Measurements from ENCODE around the gene C1orf159. TPM values are rescaled to one million over a fixed set of nuclear protein-coding genes. Genes with fewer than 3 reads are reported as not detected.

Gene C1orf159
- total RNA-seq, 2 donors from 2014 or later = 8.8 to 13.2 TPM

- no peaks in the 10 kb centered on the region for H3K9me3 ChIP-seq
- H3K27me3 ChIP-seq = no peaks in the 10 kb centered on the region
- H3K27ac ChIP-seq = no peak overlapping the region
- H3K4me3 ChIP-seq = no peak overlapping the region
- peaks cover 12% of the 10 kb centered on the region for H3K4me1 ChIP-seq
- DNase-seq (no peak), ATAC-seq (no peak)
- 99 to 100% methylated on average over 9 to 20 of the region's 33 CpGs for WGBS, 2 donors
- no peaks in the 10 kb centered on the region for H3K36me3 ChIP-seq (replicated peaks in 1 of 2; ENCODE audit: insufficient read depth in 1 of 2, low read depth in 2 of 2)
- intact Hi-C loops (cut with DNase I) = no loop called here
- TF ChIP-seq, protein P1, sequence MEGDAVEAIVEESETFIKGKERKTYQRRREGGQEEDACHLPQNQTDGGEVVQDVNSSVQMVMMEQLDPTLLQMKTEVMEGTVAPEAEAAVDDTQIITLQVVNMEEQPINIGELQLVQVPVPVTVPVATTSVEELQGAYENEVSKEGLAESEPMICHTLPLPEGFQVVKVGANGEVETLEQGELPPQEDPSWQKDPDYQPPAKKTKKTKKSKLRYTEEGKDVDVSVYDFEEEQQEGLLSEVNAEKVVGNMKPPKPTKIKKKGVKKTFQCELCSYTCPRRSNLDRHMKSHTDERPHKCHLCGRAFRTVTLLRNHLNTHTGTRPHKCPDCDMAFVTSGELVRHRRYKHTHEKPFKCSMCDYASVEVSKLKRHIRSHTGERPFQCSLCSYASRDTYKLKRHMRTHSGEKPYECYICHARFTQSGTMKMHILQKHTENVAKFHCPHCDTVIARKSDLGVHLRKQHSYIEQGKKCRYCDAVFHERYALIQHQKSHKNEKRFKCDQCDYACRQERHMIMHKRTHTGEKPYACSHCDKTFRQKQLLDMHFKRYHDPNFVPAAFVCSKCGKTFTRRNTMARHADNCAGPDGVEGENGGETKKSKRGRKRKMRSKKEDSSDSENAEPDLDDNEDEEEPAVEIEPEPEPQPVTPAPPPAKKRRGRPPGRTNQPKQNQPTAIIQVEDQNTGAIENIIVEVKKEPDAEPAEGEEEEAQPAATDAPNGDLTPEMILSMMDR (IDR thresholded peaks at IDR 0.05) = no peak
- TF ChIP-seq POLR2A (IDR thresholded peaks at IDR 0.05) = no peak
Observed at GRCh38 chr1:1043921-1044320, 72.0 kb downstream of the C1orf159 start.

DNA sequence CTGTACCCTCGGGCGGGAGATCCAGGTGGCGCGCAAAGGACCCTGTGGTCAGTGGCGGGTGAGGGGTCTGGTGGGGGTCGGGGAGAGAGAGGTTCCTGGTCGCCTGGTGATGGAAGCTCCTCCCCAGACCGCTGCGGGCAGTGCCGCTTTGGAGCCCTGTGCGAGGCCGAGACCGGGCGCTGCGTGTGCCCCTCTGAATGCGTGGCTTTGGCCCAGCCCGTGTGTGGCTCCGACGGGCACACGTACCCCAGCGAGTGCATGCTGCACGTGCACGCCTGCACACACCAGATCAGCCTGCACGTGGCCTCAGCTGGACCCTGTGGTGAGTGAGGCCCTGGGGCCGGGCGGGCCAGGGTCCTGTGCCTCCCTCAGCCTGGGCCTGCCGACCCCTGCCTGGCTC, 72.5 kb downstream of the C1orf159 start:
- H3K36me3 ChIP-seq (replicated peaks in 1 of 2; ENCODE audit: insufficient read depth in 1 of 2, low read depth in 2 of 2) = no peaks in the 10 kb centered on the region
- DNase-seq = no peak
- 90 to 98% methylated on average over 22 to 25 of the region's 27 CpGs for WGBS, 2 donors

DNA sequence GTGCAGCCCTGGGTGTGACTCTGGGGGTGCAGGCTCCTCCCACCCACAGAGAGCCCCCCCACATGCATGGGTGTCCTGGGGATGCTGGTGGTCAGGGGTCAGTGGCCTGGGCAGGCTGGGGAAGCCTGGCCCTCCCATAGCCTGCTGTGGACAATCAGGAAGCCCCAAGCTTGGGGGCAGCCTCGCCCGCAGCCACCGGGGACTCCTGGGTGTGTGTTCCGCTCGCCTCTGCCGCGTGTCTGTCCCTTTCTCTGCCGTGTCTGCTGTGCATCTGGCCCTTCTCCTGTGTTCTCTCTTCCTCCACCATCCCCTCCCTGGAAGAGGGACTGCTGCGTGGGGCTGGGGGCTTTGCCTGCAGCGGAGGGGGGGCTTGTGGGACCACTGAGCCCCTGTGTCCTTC, 73.1 kb downstream of the C1orf159 start:
- ATAC-seq = no peak
- H3K36me3 ChIP-seq (replicated peaks in 1 of 2; ENCODE audit: insufficient read depth in 1 of 2, low read depth in 2 of 2) = no peaks in the 10 kb centered on the region
- intact Hi-C loops (cut with DNase I) = no loop called here
- no peak overlapping the region for H3K27ac ChIP-seq
- H3K27me3 ChIP-seq = no peaks in the 10 kb centered on the region
- no peaks in the 10 kb centered on the region for H3K9me3 ChIP-seq
- H3K4me1 ChIP-seq = peaks cover 12% of the 10 kb centered on the region
- TF ChIP-seq, protein P1 (IDR thresholded peaks at IDR 0.05) = no peak
- TF ChIP-seq POLR2A (IDR thresholded peaks at IDR 0.05) = no peak
- 94% methylated on average over 9 to 10 of the region's 10 CpGs for WGBS, 2 donors
- H3K4me3 ChIP-seq = no peak overlapping the region
- no peak for DNase-seq

More for the DNA sequence above, 72.5 kb downstream of the C1orf159 start:
- no peak for ATAC-seq
- Histone ChIP-seq H3K4me1 (peaks cover 12% of the 10 kb centered on the region), H3K4me3 (no peak overlapping the region), H3K27me3 (no peaks in the 10 kb centered on the region), H3K27ac (no peak overlapping the region), H3K9me3 (no peaks in the 10 kb centered on the region)
- intact Hi-C loops (cut with DNase I) = no loop called here
- no peak for TF ChIP-seq POLR2A (IDR thresholded peaks at IDR 0.05)

GRCh38 chr1:1041873-1042272, 74.0 kb downstream of the C1orf159 start:
- WGBS, 2 donors = 90% methylated on average over 12 of the region's 25 CpGs; no CpG with 5 or more reads in 1 of the 2 donors
- Histone ChIP-seq H3K27ac (no peak overlapping the region), H3K4me3 (no peak overlapping the region), H3K4me1 (peaks cover 22% of the 10 kb centered on the region), H3K36me3 (replicated peaks in 1 of 2; ENCODE audit: insufficient read depth in 1 of 2, low read depth in 2 of 2) (no peaks in the 10 kb centered on the region), H3K27me3 (no peaks in the 10 kb centered on the region), H3K9me3 (no peaks in the 10 kb centered on the region)
- no peak for DNase-seq
- intact Hi-C loops (cut with DNase I) = no loop called here
- TF ChIP-seq, protein P1 (IDR thresholded peaks at IDR 0.05) = no peak
- no peak for TF ChIP-seq POLR2A (IDR thresholded peaks at IDR 0.05)
- no peak for ATAC-seq

DNA sequence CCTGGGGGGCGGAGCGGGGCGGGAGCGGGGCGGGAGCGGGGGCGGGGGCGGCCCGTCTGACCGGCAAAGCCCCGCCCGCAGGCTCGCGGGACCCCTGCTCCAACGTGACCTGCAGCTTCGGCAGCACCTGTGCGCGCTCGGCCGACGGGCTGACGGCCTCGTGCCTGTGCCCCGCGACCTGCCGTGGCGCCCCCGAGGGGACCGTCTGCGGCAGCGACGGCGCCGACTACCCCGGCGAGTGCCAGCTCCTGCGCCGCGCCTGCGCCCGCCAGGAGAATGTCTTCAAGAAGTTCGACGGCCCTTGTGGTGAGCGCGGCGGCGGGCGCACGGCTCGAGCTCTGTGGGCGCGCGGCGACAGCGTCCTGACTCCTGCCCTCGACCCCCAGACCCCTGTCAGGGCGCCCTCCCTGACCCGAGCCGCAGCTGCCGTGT, 74.8 kb downstream of the C1orf159 start:
- Histone ChIP-seq H3K9me3 (no peaks in the 10 kb centered on the region), H3K4me3 (no peak overlapping the region), H3K27ac (no peak overlapping the region), H3K27me3 (no peaks in the 10 kb centered on the region), H3K36me3 (replicated peaks in 1 of 2; ENCODE audit: insufficient read depth in 1 of 2, low read depth in 2 of 2) (no peaks in the 10 kb centered on the region), H3K4me1 (peaks cover 23% of the 10 kb centered on the region)
- ATAC-seq (no peak), DNase-seq (no peak)
- no peak for TF ChIP-seq POLR2A (IDR thresholded peaks at IDR 0.05)
- TF ChIP-seq, protein P1 (IDR thresholded peaks at IDR 0.05) = no peak
- intact Hi-C loops (cut with DNase I) = no loop called here
- WGBS, 2 donors = 73 to 90% methylated on average over 16 to 52 of the region's 60 CpGs
